NCI-H345 treated with DMSO at 0.1 percent for 48 hours (cell line): ENCODE measurements around the gene FAM120A.

Experiments used
- DNase-seq: peaks from one replicate; lab custom pipeline; 2025; ENCODE audit not compliant: unreplicated experiment; lab: John Stamatoyannopoulos, UW

The FAM120A gene

GRCh38 chr9:93467462-93467861, 16.0 kb downstream of the FAM120A start:
- no peak for DNase-seq

- DNase-seq: no peak
Measured at GRCh38 chr9:93468763-93469456, 17.4 kb downstream of the FAM120A start.

GRCh38 chr9:93470391-93470790, 18.9 kb downstream of the FAM120A start:
- DNase-seq: no peak

- no peak for DNase-seq
Measured at GRCh38 chr9:93471124-93471523, 19.6 kb downstream of the FAM120A start.

- no peak for DNase-seq
Measured at GRCh38 chr9:93473411-93473810, 21.9 kb downstream of the FAM120A start.

GRCh38 chr9:93475108-93475507, 23.6 kb downstream of the FAM120A start:
- no peak for DNase-seq

- DNase-seq: no peak
Measured at GRCh38 chr9:93475856-93476255, 24.4 kb downstream of the FAM120A start.

- no peak for DNase-seq
Measured at GRCh38 chr9:93476924-93477323, 25.4 kb downstream of the FAM120A start.

- DNase-seq: no peak
Measured at GRCh38 chr9:93477397-93477796, 25.9 kb downstream of the FAM120A start.

- DNase-seq: no peak
Measured at GRCh38 chr9:93479726-93480125, 28.2 kb downstream of the FAM120A start.

GRCh38 chr9:93480262-93480661, 28.8 kb downstream of the FAM120A start:
- DNase-seq: no peak

- DNase-seq: no peak
Measured at GRCh38 chr9:93480728-93481324, 29.3 kb downstream of the FAM120A start.

GRCh38 chr9:93483497-93483896, 32.0 kb downstream of the FAM120A start:
- no peak for DNase-seq

GRCh38 chr9:93486268-93486667, 34.8 kb downstream of the FAM120A start:
- DNase-seq: no peak

GRCh38 chr9:93488244-93488643, 36.8 kb downstream of the FAM120A start:
- DNase-seq: no peak

GRCh38 chr9:93491593-93492232, 40.2 kb downstream of the FAM120A start:
- DNase-seq: no peak

GRCh38 chr9:93492327-93492726, 40.8 kb downstream of the FAM120A start:
- no peak for DNase-seq

GRCh38 chr9:93493949-93494348, 42.5 kb downstream of the FAM120A start:
- DNase-seq: no peak

GRCh38 chr9:93496285-93496684, 44.8 kb downstream of the FAM120A start:
- no peak for DNase-seq

GRCh38 chr9:93500571-93501298, 49.2 kb downstream of the FAM120A start:
- no peak for DNase-seq

GRCh38 chr9:93501406-93501805, 49.9 kb downstream of the FAM120A start:
- no peak for DNase-seq

- DNase-seq: no peak
Measured at GRCh38 chr9:93503381-93503780, 51.9 kb downstream of the FAM120A start.
